Measurements from ENCODE around the gene CCDC34. TPM values are rescaled to one million over a fixed set of nuclear protein-coding genes. Genes with fewer than 3 reads are reported as not detected.

CCDC34 gene
- total RNA-seq (2014; rRNA removed; shearing (Covaris generic)) (20.8 and 21.9 TPM in 2 replicates), total RNA-seq (2022) (38.5 and 49.0 TPM in 2 replicates), Bru-seq, nascent RNA (percentile 62 among the genes with signal in this experiment), BruChase-seq, experiment 1, labeled RNA remaining after a 6-hour chase (percentile 72 among the genes with signal in this experiment), BruChase-seq, experiment 2, labeled RNA remaining after a 2-hour chase (percentile 65 among the genes with signal in this experiment)
- long read RNA-seq, transcript CCDC34-201 (3 exons, 2,109 nt): minor isoform, 23 of 108 reads
- long read RNA-seq, transcript CCDC34-202 (6 exons, 2,103 nt): major isoform, 71 of 108 reads
- long read RNA-seq, partial matches to known transcripts: 8 of 108 reads
- long read RNA-seq, other reads (novel, unspliced or antisense): 6 of 108 reads

DNA sequence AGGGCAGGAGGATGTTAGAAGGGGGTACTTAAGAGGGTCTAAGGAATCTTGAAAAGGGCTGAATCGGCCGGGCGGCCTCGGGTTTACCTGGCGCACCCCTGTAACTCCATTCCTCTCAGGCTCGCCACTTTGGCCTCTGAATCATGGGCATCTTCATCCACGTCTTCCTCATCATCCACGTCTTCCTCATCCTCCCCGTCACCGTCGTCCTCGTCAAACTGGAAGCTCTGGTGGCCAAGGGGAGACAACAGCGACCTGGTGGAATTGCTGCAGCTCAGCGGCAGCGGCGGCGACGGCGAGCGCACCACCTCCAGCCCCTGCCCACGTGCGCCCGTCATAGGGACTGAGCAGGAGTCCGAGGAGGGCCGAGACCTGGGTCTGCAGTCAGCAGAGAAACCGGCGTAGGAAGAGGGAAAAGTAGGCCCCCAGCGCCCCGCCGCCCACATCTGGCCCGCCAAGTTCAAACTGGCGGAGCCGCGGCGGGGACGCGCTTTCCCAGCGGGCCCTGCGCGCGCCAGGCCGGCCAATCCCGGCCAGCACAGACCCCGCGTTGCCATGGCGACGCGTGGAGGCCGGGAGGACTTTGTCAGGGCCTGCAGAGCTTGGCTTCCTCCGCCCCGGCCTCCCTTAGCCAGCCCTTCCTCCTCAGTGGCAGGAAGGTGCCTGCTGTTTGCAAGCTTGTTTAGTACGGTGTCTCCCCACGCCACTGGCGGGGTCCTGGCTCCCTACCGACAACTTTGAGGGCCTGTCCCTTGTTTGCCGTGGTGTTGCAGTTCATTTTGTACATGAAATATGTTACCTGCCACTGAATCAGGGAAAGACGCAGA is at the start of gene CCDC34:
TSS of gene CCDC34 (minus strand) at position 467 of the 827 bp plus-strand sequence. CDS start at position 446, 21 bp downstream.
- Histone ChIP-seq H3K9me2 (ENCODE audit: insufficient read depth, low read length) (no peaks in the 10 kb centered on the region), H3K79me2 (ENCODE audit: insufficient read depth, low read depth, low read length) (peaks cover 13% of the 10 kb centered on the region; the same call in 1 of the 2 replicates), H3K27ac (ENCODE audit: low read depth, low read length, poor library complexity, severe bottlenecking) (peak within 1 kb of the TSS; percentile 50), H3K9me3 (ENCODE audit: low read length) (no peaks in the 10 kb centered on the region), H3K4me2 (ENCODE audit: low read length) (peak within 1 kb of the TSS; percentile 98), H3K4me1 (ENCODE audit: insufficient read depth, low read length, poor library complexity, severe bottlenecking) (peaks cover 21% of the 10 kb centered on the region), H3K36me3 (ENCODE audit: insufficient read depth, low read length) (peaks cover 22% of the 10 kb centered on the region), H4K20me1 (ENCODE audit: insufficient read depth, low read length) (no peaks in the 10 kb centered on the region), H3K4me3 (ENCODE audit: low read depth, low read length, poor library complexity, severe bottlenecking) (peak within 1 kb of the TSS; percentile 80), H2AFZ (ENCODE audit: low read length) (peak within 1 kb of the TSS; percentile 99)
- TF ChIP-seq EZH2phosphoT487 (IDR thresholded peaks at IDR 0.05; ENCODE audit: borderline replicate concordance, low read depth, low read length): no peak
- peak; percentile 97 for DNase-seq (ENCODE audit: low spot score)
- ChIA-PET POLR2A (interaction anchor here (0.9 to 1.4 kb wide), 3 partner anchors 10 to 133 kb away, joined by 3 to 5 read pairs (median 3); no protein-coding TSS in a partner anchor), CTCF (ENCODE audit: unreplicated experiment) (no interaction called here)
- BruUV-seq (replicated peaks): TSS peak; percentile 80
- intact Hi-C loops (cut with micrococcal nuclease; ENCODE audit: unreplicated experiment): loop anchor here (2.0 to 10.0 kb wide), 2 partner anchors 144 to 158 kb away; partner anchors contain the start of gene LIN7C

DNA sequence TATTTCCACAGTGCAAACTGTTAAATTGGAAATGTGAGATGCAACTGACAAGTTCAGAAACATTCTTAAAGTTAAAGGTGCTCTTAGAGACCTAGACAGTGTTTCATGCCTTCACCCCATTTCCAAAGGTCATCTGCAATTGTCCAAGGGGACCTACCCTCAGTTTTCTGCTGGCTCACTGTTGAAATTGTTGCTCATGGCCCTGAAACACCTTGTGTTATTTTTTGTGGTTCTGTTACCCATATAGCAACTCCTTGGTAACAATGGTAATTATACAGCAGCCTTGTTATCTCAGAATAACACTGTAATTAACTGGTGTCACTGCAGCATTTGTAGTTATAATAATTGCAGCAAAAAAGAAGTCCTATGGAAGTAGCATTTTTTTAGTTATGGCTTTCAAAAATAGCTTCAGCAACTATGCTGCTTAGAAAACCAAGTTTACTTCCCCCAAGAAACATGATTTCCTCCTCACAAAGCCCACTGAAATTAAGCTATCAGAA is 49.2 kb upstream of the CCDC34 start:
- Histone ChIP-seq H3K9me3 (ENCODE audit: low read length) (no peaks in the 10 kb centered on the region), H3K4me2 (ENCODE audit: low read length) (no peak overlapping the region), H3K27ac (ENCODE audit: low read depth, low read length, poor library complexity, severe bottlenecking) (no peak overlapping the region), H2AFZ (ENCODE audit: low read length) (no peak overlapping the region), H3K9me2 (ENCODE audit: insufficient read depth, low read length) (no peaks in the 10 kb centered on the region), H3K4me1 (ENCODE audit: insufficient read depth, low read length, poor library complexity, severe bottlenecking) (no peaks in the 10 kb centered on the region), H3K4me3 (ENCODE audit: low read depth, low read length, poor library complexity, severe bottlenecking) (no peak overlapping the region), H3K36me3 (ENCODE audit: insufficient read depth, low read length) (no peaks in the 10 kb centered on the region), H4K20me1 (ENCODE audit: insufficient read depth, low read length) (no peaks in the 10 kb centered on the region), H3K79me2 (ENCODE audit: insufficient read depth, low read depth, low read length) (no peaks in the 10 kb centered on the region)
- TF ChIP-seq, protein P1, sequence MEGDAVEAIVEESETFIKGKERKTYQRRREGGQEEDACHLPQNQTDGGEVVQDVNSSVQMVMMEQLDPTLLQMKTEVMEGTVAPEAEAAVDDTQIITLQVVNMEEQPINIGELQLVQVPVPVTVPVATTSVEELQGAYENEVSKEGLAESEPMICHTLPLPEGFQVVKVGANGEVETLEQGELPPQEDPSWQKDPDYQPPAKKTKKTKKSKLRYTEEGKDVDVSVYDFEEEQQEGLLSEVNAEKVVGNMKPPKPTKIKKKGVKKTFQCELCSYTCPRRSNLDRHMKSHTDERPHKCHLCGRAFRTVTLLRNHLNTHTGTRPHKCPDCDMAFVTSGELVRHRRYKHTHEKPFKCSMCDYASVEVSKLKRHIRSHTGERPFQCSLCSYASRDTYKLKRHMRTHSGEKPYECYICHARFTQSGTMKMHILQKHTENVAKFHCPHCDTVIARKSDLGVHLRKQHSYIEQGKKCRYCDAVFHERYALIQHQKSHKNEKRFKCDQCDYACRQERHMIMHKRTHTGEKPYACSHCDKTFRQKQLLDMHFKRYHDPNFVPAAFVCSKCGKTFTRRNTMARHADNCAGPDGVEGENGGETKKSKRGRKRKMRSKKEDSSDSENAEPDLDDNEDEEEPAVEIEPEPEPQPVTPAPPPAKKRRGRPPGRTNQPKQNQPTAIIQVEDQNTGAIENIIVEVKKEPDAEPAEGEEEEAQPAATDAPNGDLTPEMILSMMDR (conservative IDR thresholded peaks at IDR 0.05; ENCODE audit: low read length): no peak
- TF ChIP-seq EZH2phosphoT487 (IDR thresholded peaks at IDR 0.05; ENCODE audit: borderline replicate concordance, low read depth, low read length): no peak
- intact Hi-C loops (cut with micrococcal nuclease; ENCODE audit: unreplicated experiment): no loop called here
- CTCF ChIA-PET (ENCODE audit: unreplicated experiment): no interaction called here
- no peak for DNase-seq (ENCODE audit: low spot score)
- BruUV-seq (replicated peaks): no TSS peak
- POLR2A ChIA-PET: interaction anchor here (0.6 to 1.3 kb wide), 2 partner anchors 9 to 62 kb away, joined by 3 read pairs; no protein-coding TSS in a partner anchor

DNA sequence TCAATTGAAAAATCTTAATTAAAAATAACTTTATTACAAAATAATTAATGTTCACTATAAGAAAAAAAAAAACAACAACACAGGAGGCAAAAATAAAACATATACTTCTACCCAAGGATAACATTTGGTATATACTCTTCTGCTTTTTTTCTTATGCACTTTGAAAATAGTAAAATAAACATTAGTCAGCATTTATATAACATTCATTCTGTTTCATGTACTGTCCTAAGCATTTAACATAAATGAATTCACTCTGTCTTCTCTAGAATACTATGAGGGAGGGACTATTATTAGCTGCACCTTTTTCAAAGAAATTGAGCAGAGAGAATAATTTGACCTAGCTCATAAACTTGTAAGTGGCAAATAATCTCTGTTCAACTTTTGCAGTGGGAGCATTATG is 48.3 kb upstream of the CCDC34 start:
- no peak overlapping the region for H3K4me2 ChIP-seq (ENCODE audit: low read length)
- POLR2A ChIA-PET: interaction anchor here (1.3 kb wide), 1 partner anchor 10 kb away, joined by 3 read pairs; no protein-coding TSS in a partner anchor
- BruUV-seq (replicated peaks): no TSS peak
- H3K4me3 ChIP-seq (ENCODE audit: low read depth, low read length, poor library complexity, severe bottlenecking): no peak overlapping the region
- H3K79me2 ChIP-seq (ENCODE audit: insufficient read depth, low read depth, low read length): no peaks in the 10 kb centered on the region
- H4K20me1 ChIP-seq (ENCODE audit: insufficient read depth, low read length): no peaks in the 10 kb centered on the region
- no peaks in the 10 kb centered on the region for H3K4me1 ChIP-seq (ENCODE audit: insufficient read depth, low read length, poor library complexity, severe bottlenecking)
- H3K9me3 ChIP-seq (ENCODE audit: low read length): no peaks in the 10 kb centered on the region
- intact Hi-C loops (cut with micrococcal nuclease; ENCODE audit: unreplicated experiment): no loop called here
- TF ChIP-seq, protein P1 (conservative IDR thresholded peaks at IDR 0.05; ENCODE audit: low read length): no peak
- TF ChIP-seq EZH2phosphoT487 (IDR thresholded peaks at IDR 0.05; ENCODE audit: borderline replicate concordance, low read depth, low read length): no peak
- H2AFZ ChIP-seq (ENCODE audit: low read length): no peak overlapping the region
- no peak overlapping the region for H3K27ac ChIP-seq (ENCODE audit: low read depth, low read length, poor library complexity, severe bottlenecking)
- H3K36me3 ChIP-seq (ENCODE audit: insufficient read depth, low read length): no peaks in the 10 kb centered on the region
- DNase-seq (ENCODE audit: low spot score): no peak
- CTCF ChIA-PET (ENCODE audit: unreplicated experiment): no interaction called here
- no peaks in the 10 kb centered on the region for H3K9me2 ChIP-seq (ENCODE audit: insufficient read depth, low read length)

All from OCI-LY7 (cell line).